Stimulated activated CD4-positive, alpha-beta T cell treated with anti-CD3 and anti-CD28 coated beads, TNF-alpha, amount 100 ng/mL, for 4 hours (primary cell): ENCODE results near the gene PHF12.

ENCODE experiments used
- DNase-seq, 3 experiments: peaks; one replicate each; pipeline ENCODE4 v3.0.0-alpha.2; 2020; ENCODE audit warnings: low read depth in 3 of 3

PHF12 gene

GRCh38 chr17:28975646-28976045 is 24.3 kb upstream of the PHF12 start:
- DNase-seq: no peak

GRCh38 chr17:28975031-28975430 is 23.7 kb upstream of the PHF12 start:
- no peak for DNase-seq

GRCh38 chr17:28974451-28974850 is 23.1 kb upstream of the PHF12 start:
- DNase-seq: no peak

- no peak for DNase-seq
Observed at GRCh38 chr17:28973425-28973824, 22.1 kb upstream of the PHF12 start.

- no peak for DNase-seq
Observed at GRCh38 chr17:28972437-28972836, 21.1 kb upstream of the PHF12 start.

GRCh38 chr17:28970879-28971278 is 19.6 kb upstream of the PHF12 start:
- no peak for DNase-seq

GRCh38 chr17:28969706-28970393 is 18.5 kb upstream of the PHF12 start:
- DNase-seq: no peak

GRCh38 chr17:28968914-28969295 is 17.6 kb upstream of the PHF12 start:
- DNase-seq: no peak

- DNase-seq: no peak
Observed at GRCh38 chr17:28968231-28968913, 17.1 kb upstream of the PHF12 start.

GRCh38 chr17:28967221-28968135 is 16.2 kb upstream of the PHF12 start:
- no peak for DNase-seq

- DNase-seq: no peak
Observed at GRCh38 chr17:28963841-28964240, 12.5 kb upstream of the PHF12 start.

GRCh38 chr17:28963055-28963611 is 11.8 kb upstream of the PHF12 start:
- no peak for DNase-seq

GRCh38 chr17:28961391-28961790 is 10.1 kb upstream of the PHF12 start:
- no peak for DNase-seq

- no peak for DNase-seq
Observed at GRCh38 chr17:28960256-28961061, 9.1 kb upstream of the PHF12 start.

GRCh38 chr17:28959471-28959871 is 8.2 kb upstream of the PHF12 start:
- DNase-seq: no peak

GRCh38 chr17:28958820-28959455 is 7.6 kb upstream of the PHF12 start:
- DNase-seq: no peak

GRCh38 chr17:28957992-28958355 is 6.7 kb upstream of the PHF12 start:
- no peak for DNase-seq

- no peak for DNase-seq
Observed at GRCh38 chr17:28957277-28957991, 6.1 kb upstream of the PHF12 start.

GRCh38 chr17:28956861-28957260 is 5.5 kb upstream of the PHF12 start:
- DNase-seq: no peak

GRCh38 chr17:28956112-28956511 is 4.8 kb upstream of the PHF12 start:
- no peak for DNase-seq
